ENCODE data around the gene RNFT1. TPM values are rescaled to one million over a fixed set of nuclear protein-coding genes. Genes with fewer than 3 reads are reported as not detected.

The RNFT1 gene
- total RNA-seq, 2 experiments from 2014 or later = 34.7 to 35.5 TPM

GRCh38 chr17:59916446-59916845, 48.1 kb downstream of the RNFT1 start:
- Mint-ChIP-seq H3K27ac (no peak overlapping the region), H3K4me1 (ENCODE audit: low read depth) (no peaks in the 10 kb centered on the region), H3K9me3 (no peaks in the 10 kb centered on the region), H3K27me3 (no peaks in the 10 kb centered on the region), H3K36me3 (peaks cover 48% of the 10 kb centered on the region), H3K4me3 (no peak overlapping the region)
- ChIA-PET POLR2A (no interaction called here), CTCF (interaction anchor here (0.6 kb wide), 1 partner anchor 394 kb away, joined by 3 read pairs; no protein-coding TSS in a partner anchor)
- intact Hi-C loops (cut with micrococcal nuclease) = no loop called here
- DNase-seq = no peak

- Mint-ChIP-seq H3K4me1 (ENCODE audit: low read depth) (no peaks in the 10 kb centered on the region), H3K36me3 (peaks cover 39% of the 10 kb centered on the region), H3K4me3 (no peak overlapping the region), H3K9me3 (no peaks in the 10 kb centered on the region), H3K27ac (no peak overlapping the region), H3K27me3 (no peaks in the 10 kb centered on the region)
- POLR2A ChIA-PET = interaction anchor here (0.6 to 1.1 kb wide), 2 partner anchors 21 to 122 kb away, joined by 3 read pairs; no protein-coding TSS in a partner anchor
- CTCF ChIA-PET = interaction anchor here (0.6 to 2.7 kb wide), 28 partner anchors 9 to 270 kb away, joined by 3 to 14 read pairs (median 5); partner anchors contain the start of genes HEATR6, PTRH2, RNFT1 and RPS6KB1
- DNase-seq = no peak
- intact Hi-C loops (cut with micrococcal nuclease) = loop anchor here (5.0 kb wide), 1 partner anchor 48 kb away; the partner anchor contains the start of gene RNFT1
These were observed 50.2 kb downstream of the RNFT1 start for GRCh38 chr17:59914274-59914854.

- no peak for DNase-seq
- CTCF ChIA-PET = interaction anchor here (1.0 kb wide), 1 partner anchor 130 kb away, joined by 3 read pairs; no protein-coding TSS in a partner anchor
- intact Hi-C loops (cut with micrococcal nuclease) = no loop called here
- H3K4me3 Mint-ChIP-seq = no peak overlapping the region
- no peak overlapping the region for H3K27ac Mint-ChIP-seq
- H3K9me3 Mint-ChIP-seq = no peaks in the 10 kb centered on the region
- H3K4me1 Mint-ChIP-seq (ENCODE audit: low read depth) = peaks cover 19% of the 10 kb centered on the region
- peaks cover 10% of the 10 kb centered on the region for H3K36me3 Mint-ChIP-seq
- no peaks in the 10 kb centered on the region for H3K27me3 Mint-ChIP-seq
- POLR2A ChIA-PET = no interaction called here
These were observed 57.1 kb downstream of the RNFT1 start for GRCh38 chr17:59907467-59907866.

- intact Hi-C loops (cut with micrococcal nuclease) = no loop called here
- no peak for DNase-seq
- Mint-ChIP-seq H3K36me3 (peaks cover 5% of the 10 kb centered on the region), H3K9me3 (no peaks in the 10 kb centered on the region), H3K27ac (peak overlapping the region; percentile 39), H3K4me1 (ENCODE audit: low read depth) (peaks cover 28% of the 10 kb centered on the region), H3K27me3 (no peaks in the 10 kb centered on the region), H3K4me3 (no peak overlapping the region)
- ChIA-PET POLR2A (no interaction called here), CTCF (interaction anchor here (1.1 kb wide), 1 partner anchor 12 kb away, joined by 3 read pairs; no protein-coding TSS in a partner anchor)
These were observed 61.1 kb downstream of the RNFT1 start for GRCh38 chr17:59903455-59903854.

Other genes starting within 250 kb of the RNFT1 start
- gene TUBD1, start 71.8 kb downstream of the RNFT1 start, total RNA-seq = 10 to 100 TPM; 11.0 to 12.7 TPM
- 10 to 100 TPM; 41.6 to 44.8 TPM for gene RPS6KB1, start 71.6 kb downstream of the RNFT1 start, total RNA-seq
- gene HEATR6, start 114.2 kb upstream of the RNFT1 start, total RNA-seq = 10 to 100 TPM; 28.2 to 29.3 TPM
- gene CA4, start 185.2 kb upstream of the RNFT1 start, total RNA-seq = not detected

Measured in activated CD4-positive, alpha-beta memory T cell treated with anti-CD3 and anti-CD28 coated beads for 36 hours (primary cell).